GM12872 (cell line): Measurements from ENCODE around the gene TTC31.

ENCODE experiments used
- TF ChIP-seq, protein P1 (sequence below): IDR thresholded peaks from 3 replicates; pipeline ENCODE4 v1.5.1; 2011; ENCODE audit warnings: low read depth, mild to moderate bottlenecking, low read length, moderate library complexity; ENCODE audit not compliant: insufficient read depth

Gene TTC31

DNA sequence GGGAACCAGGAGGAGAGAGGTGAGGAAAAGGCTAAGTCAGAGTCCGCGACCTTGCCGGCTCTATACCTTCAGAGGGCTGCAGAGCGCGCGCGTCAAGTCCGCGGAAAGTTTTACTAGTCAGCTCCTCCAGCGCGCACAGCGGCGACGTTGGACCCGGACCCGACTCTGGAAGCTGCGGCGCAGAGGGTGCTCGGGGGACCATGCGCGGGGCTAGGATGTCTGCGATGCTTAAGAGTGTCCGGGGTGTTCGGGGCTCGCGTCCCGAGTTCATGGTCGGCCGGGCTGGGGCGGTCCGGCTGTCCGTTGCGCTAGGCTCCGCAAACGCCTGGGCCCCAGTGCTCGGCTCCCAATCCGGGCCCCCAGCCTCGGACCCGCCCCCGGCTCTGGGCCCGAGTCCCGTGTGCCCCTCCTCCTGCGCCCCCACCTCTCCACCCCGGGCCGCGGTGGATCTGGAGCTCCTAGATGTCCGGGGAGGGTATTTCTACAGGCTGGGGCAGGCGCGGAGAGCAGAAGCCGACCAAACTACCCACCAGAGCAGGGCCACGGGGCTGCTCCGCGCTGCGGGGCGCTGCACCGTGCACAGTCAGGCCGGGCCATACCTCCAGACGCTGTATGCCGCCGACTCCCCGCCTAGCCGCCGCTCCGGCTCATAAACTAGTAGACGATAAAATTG, 16.5 kb downstream of the TTC31 start, which contains the start of gene LBX2:
Gene LBX2 (minus strand): TSS at position 337 of the 673 bp plus-strand sequence. CDS start 66 bp downstream, at position 271.
- TF ChIP-seq, protein P1, sequence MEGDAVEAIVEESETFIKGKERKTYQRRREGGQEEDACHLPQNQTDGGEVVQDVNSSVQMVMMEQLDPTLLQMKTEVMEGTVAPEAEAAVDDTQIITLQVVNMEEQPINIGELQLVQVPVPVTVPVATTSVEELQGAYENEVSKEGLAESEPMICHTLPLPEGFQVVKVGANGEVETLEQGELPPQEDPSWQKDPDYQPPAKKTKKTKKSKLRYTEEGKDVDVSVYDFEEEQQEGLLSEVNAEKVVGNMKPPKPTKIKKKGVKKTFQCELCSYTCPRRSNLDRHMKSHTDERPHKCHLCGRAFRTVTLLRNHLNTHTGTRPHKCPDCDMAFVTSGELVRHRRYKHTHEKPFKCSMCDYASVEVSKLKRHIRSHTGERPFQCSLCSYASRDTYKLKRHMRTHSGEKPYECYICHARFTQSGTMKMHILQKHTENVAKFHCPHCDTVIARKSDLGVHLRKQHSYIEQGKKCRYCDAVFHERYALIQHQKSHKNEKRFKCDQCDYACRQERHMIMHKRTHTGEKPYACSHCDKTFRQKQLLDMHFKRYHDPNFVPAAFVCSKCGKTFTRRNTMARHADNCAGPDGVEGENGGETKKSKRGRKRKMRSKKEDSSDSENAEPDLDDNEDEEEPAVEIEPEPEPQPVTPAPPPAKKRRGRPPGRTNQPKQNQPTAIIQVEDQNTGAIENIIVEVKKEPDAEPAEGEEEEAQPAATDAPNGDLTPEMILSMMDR, result no peak

DNA sequence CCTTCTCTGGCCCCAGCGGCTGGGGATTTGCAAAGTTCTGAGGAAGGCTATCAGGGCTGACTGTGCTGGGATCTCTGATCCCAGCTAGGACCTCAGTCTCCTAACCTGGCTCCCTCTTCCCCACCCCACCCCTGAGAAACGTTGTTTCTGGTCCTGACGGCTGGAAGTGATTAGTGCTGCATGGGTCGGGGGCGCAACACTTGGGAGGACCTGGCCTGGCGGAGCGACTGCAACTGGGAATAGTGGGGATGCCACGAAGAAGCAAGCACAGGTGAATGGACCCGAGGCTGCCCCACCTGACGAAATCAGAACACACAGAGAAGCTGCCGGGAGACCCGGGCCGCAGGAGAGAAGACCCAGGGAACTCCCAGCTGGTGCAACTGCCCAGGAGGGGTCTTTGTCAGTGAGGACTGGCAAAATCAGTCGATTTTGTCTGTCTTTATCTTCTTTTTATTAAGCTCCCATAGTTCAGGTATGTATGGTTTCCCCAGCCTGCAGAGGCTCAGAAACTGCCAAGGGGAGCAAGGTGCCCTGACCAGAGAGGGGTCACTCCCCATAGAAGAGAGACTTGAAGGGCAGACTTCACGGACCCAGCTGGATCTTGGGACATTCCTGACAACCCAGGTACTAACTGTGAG, 17.2 kb downstream of the TTC31 start:
- TF ChIP-seq, protein P1, result no peak

DNA sequence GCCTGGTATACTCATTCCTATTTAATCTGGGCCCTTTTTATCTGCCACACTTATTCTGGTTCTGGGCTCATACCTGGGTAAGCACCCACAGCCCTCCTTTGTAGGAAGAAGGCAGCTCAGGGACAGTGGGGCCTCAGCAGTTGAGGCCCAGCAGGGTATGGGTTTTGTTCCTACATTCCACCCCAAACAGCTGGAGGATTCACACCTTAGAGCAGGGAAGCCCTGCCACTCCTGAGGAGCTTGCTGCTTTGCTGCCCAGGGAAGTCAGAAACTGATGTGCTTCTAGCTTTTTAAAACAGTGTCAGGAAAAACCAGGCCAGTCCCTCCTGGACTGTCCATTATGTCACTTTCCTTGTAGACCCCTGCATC, 17.7 kb downstream of the TTC31 start:
- TF ChIP-seq, protein P1, result no peak

DNA sequence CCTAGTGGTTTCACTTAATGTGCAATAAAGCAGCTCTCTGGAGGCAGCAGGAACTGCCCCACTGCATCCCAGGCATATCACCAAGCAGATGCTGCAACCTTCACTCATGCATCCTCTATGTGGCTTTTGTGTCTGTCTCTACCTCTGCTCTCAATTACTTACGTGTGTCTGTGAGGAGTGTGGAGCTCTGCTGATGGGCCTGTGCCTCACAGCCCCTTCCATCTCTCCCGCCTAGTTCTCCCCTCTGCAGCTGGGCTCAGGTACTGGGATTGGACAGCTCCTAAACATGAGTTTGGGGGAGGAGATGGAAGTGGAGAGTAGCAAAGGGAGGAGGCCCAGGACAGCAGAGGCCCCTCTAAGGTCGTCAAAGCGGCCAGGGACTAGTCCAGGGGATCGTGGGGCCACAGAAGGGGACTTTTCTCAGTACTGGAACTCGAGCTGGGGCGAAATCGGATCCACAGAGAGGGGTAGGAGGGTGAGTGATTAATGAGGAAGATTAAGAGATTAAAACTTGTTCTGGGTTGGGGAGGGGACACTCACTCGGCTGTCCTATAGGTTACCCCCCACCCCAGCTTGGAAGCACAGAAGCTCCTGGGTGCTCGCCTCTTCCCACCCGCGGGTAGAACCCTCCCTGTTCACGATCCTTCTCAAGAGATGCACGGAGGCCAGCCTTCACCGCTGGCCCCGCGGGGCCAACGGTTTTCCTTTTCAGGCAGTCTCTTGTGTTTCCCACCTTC, 18.6 kb downstream of the TTC31 start:
- TF ChIP-seq, protein P1, result no peak

DNA sequence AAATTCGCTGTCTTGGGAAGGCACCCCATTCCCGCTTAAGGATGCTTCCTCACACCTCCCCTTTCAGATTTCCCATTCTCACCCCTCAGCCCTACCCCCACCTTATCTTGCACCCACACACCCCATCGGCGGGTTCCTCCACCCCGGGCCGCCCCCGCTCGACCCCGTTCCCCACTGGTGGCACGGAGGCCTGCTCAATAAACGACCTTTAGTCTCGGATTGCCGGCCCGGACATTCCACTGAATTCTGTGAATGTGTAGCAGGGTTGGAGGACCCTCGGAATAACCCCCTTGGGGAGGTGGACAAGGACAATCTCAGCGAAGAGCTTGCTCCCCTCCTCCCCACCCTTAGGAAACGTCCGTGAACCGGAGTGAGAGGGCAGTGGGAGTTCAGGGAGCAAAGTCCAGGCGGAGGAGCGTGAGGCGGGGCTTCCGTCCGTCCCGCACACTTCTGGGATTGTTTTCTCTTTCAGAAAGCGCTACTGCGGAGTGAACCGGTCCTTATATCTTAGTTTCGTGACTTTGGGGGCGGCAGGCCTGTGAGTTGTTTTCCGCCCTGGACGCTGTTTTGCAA, 19.4 kb downstream of the TTC31 start:
- TF ChIP-seq, protein P1, result no peak

DNA sequence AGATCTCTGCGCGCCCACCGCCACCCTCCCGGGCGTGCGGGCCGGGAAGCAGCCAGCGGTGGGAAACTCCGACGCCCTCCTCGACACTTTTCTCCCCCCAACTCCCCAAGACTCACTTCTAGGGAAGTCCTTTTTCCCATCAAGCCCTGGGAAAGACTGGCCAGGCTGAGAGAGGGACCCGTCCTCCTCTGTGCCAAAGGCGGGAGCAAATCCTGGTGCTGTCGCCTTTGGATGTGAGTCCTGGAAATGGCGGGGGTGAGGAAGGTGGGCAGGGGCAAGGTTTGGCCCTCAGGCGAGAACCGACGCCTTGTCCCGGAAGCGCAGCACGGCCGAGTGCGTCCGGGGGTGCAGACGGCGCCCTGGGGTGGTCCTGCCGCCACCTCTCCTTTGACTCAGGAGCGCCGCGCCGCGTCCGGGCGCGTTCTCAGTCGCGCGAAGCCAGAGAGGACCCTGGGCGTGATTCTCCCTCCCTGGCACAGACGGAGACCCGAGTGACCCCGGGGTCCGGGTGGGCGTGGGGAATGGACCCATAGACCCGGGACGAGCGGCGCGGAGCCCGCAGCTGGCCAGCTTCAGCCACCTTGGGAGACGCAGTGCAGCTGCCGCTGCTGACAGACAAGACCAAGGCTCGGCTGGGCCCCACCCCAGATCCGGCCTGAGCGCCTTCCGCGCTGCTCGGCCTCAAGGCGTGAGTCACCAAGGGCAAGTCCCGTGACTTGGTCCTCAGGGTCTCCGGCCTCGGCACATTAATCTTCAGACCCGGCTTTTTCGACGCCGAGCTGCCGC, 20.0 kb downstream of the TTC31 start:
- TF ChIP-seq, protein P1, result peak; percentile 60
